ENCODE measurements around the gene ANO9.
A peak's percentile ranks its signal among the peaks of the same experiment; 100 is the strongest.
"Not testable (repeated sequence)": the region's sequence is repeated elsewhere in the genome, so short reads cannot be mapped to it uniquely, and the experiment has no call there.

The ANO9 gene

GRCh38 chr11:398826-399225, 43.0 kb downstream of the ANO9 start:
- peak in 1 of 5 donors; percentile 51 for DNase-seq

GRCh38 chr11:396948-397548, 44.8 kb downstream of the ANO9 start:
- peak in 1 of 5 donors; percentile 68 for DNase-seq

GRCh38 chr11:396511-396947, 45.3 kb downstream of the ANO9 start:
- no peak for DNase-seq

- DNase-seq: no peak
Observed at GRCh38 chr11:395866-396265, 45.9 kb downstream of the ANO9 start.

GRCh38 chr11:394858-395655, 46.8 kb downstream of the ANO9 start:
- DNase-seq: no peak

- DNase-seq: no peak
Observed at GRCh38 chr11:394034-394857, 47.6 kb downstream of the ANO9 start, which contains the start of gene PKP3. Gene PKP3, plus strand, starts transcription at chr11:394209. Its CDS starts 84 bp downstream, at chr11:394293.

GRCh38 chr11:393219-394033, 48.4 kb downstream of the ANO9 start:
- DNase-seq: no peak

- no peak for DNase-seq
Observed at GRCh38 chr11:392102-392777, 49.6 kb downstream of the ANO9 start.

- no peak for DNase-seq
Observed at GRCh38 chr11:391117-392017, 50.4 kb downstream of the ANO9 start.

- DNase-seq: no peak
Observed at GRCh38 chr11:390175-390574, 51.6 kb downstream of the ANO9 start.

GRCh38 chr11:389369-389768, 52.4 kb downstream of the ANO9 start:
- DNase-seq: not testable (repeated sequence)

- no peak for DNase-seq
Observed at GRCh38 chr11:387193-387793, 54.5 kb downstream of the ANO9 start.

GRCh38 chr11:386483-386882, 55.3 kb downstream of the ANO9 start:
- DNase-seq: no peak

GRCh38 chr11:385594-386351, 56.0 kb downstream of the ANO9 start:
- DNase-seq: no peak

GRCh38 chr11:384511-384910, 57.3 kb downstream of the ANO9 start:
- DNase-seq: no peak

- DNase-seq: no peak
Observed at GRCh38 chr11:383431-383830, 58.4 kb downstream of the ANO9 start.

- no peak for DNase-seq
Observed at GRCh38 chr11:382081-382629, 59.7 kb downstream of the ANO9 start.

GRCh38 chr11:381501-382072, 60.2 kb downstream of the ANO9 start:
- DNase-seq: no peak

- DNase-seq: no peak
Observed at GRCh38 chr11:380996-381395, 60.8 kb downstream of the ANO9 start.
